ENCODE results near the gene MRLN. TPM values are rescaled to one million over a fixed set of nuclear protein-coding genes. Genes with fewer than 3 reads are reported as not detected.

MRLN gene
- total RNA-seq, 1 donor from 2014 or later, result not detected

GRCh38 chr10:59774451-59774850 is 21.2 kb upstream of the MRLN start:
- Histone ChIP-seq H2AFZ (replicated peaks) (no peak overlapping the region), H3F3A (ENCODE audit: low read depth) (no peaks in the 10 kb centered on the region), H3K27ac (no peak overlapping the region), H3K79me2 (ENCODE audit: low read depth) (no peaks in the 10 kb centered on the region), H3K4me3 (no peak overlapping the region), H4K20me1 (ENCODE audit: low read depth) (no peaks in the 10 kb centered on the region), H3K9me3 (ENCODE audit: low read depth) (peaks cover 2% of the 10 kb centered on the region), H3K4me2 (no peak overlapping the region), H3K4me1 (no peaks in the 10 kb centered on the region), H3K9ac (no peak overlapping the region), H3K27me3 (no peaks in the 10 kb centered on the region), H3K36me3 (no peaks in the 10 kb centered on the region)
- Mint-ChIP-seq H3K36me3 (no peaks in the 10 kb centered on the region), H3K27me3 (ENCODE audit: insufficient read depth, low read depth) (peaks cover 2% of the 10 kb centered on the region), H3K27ac (no peak overlapping the region), H3K9me3 (peaks cover 39% of the 10 kb centered on the region), H3K4me1 (no peaks in the 10 kb centered on the region), H3K4me3 (no peak overlapping the region)
- no peak for DNase-seq (ENCODE audit: low spot score)
- TF ChIP-seq EZH2phosphoT487 (IDR thresholded peaks at IDR 0.05) (no peak), EZH2 (IDR thresholded peaks at IDR 0.05) (no peak)
- TF ChIP-seq, protein P1, sequence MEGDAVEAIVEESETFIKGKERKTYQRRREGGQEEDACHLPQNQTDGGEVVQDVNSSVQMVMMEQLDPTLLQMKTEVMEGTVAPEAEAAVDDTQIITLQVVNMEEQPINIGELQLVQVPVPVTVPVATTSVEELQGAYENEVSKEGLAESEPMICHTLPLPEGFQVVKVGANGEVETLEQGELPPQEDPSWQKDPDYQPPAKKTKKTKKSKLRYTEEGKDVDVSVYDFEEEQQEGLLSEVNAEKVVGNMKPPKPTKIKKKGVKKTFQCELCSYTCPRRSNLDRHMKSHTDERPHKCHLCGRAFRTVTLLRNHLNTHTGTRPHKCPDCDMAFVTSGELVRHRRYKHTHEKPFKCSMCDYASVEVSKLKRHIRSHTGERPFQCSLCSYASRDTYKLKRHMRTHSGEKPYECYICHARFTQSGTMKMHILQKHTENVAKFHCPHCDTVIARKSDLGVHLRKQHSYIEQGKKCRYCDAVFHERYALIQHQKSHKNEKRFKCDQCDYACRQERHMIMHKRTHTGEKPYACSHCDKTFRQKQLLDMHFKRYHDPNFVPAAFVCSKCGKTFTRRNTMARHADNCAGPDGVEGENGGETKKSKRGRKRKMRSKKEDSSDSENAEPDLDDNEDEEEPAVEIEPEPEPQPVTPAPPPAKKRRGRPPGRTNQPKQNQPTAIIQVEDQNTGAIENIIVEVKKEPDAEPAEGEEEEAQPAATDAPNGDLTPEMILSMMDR (IDR thresholded peaks at IDR 0.05), result no peak

- H3K4me1 Mint-ChIP-seq, result no peaks in the 10 kb centered on the region
- Histone ChIP-seq H3K27me3 (no peaks in the 10 kb centered on the region), H3K4me3 (no peak overlapping the region)
Observed at GRCh38 chr10:59773088-59773487, 19.8 kb upstream of the MRLN start.

GRCh38 chr10:59771162-59771807 is 18.0 kb upstream of the MRLN start:
- no peaks in the 10 kb centered on the region for H3F3A ChIP-seq (ENCODE audit: low read depth)
- Mint-ChIP-seq H3K27me3 (ENCODE audit: insufficient read depth, low read depth) (peaks cover 2% of the 10 kb centered on the region), H3K36me3 (no peaks in the 10 kb centered on the region), H3K4me1 (no peaks in the 10 kb centered on the region), H3K9me3 (peaks cover 23% of the 10 kb centered on the region), H3K27ac (no peak overlapping the region), H3K4me3 (no peak overlapping the region)
- DNase-seq (ENCODE audit: low spot score), result no peak
- peaks cover 2% of the 10 kb centered on the region for H3K9me3 ChIP-seq (ENCODE audit: low read depth)
- no peaks in the 10 kb centered on the region for H3K79me2 ChIP-seq (ENCODE audit: low read depth)
- no peaks in the 10 kb centered on the region for H3K36me3 ChIP-seq
- H2AFZ ChIP-seq (replicated peaks), result no peak overlapping the region
- H3K4me1 ChIP-seq, result no peaks in the 10 kb centered on the region
- H4K20me1 ChIP-seq (ENCODE audit: low read depth), result no peaks in the 10 kb centered on the region
- H3K27me3 ChIP-seq, result no peaks in the 10 kb centered on the region
- H3K27ac ChIP-seq, result no peak overlapping the region
- no peak overlapping the region for H3K4me3 ChIP-seq
- TF ChIP-seq, protein P1 (IDR thresholded peaks at IDR 0.05), result no peak
- TF ChIP-seq EZH2phosphoT487 (IDR thresholded peaks at IDR 0.05) (no peak), EZH2 (IDR thresholded peaks at IDR 0.05) (no peak)
- H3K9ac ChIP-seq, result no peak overlapping the region
- no peak overlapping the region for H3K4me2 ChIP-seq

More at GRCh38 chr10:59773088-59773487, 19.8 kb upstream of the MRLN start:
- Histone ChIP-seq H3K4me2 (no peak overlapping the region), H3F3A (ENCODE audit: low read depth) (no peaks in the 10 kb centered on the region), H3K79me2 (ENCODE audit: low read depth) (no peaks in the 10 kb centered on the region), H2AFZ (replicated peaks) (no peak overlapping the region), H3K27ac (no peak overlapping the region), H3K4me1 (no peaks in the 10 kb centered on the region), H3K9me3 (ENCODE audit: low read depth) (peaks cover 2% of the 10 kb centered on the region), H4K20me1 (ENCODE audit: low read depth) (no peaks in the 10 kb centered on the region), H3K36me3 (no peaks in the 10 kb centered on the region), H3K9ac (no peak overlapping the region)
- Mint-ChIP-seq H3K36me3 (no peaks in the 10 kb centered on the region), H3K27me3 (ENCODE audit: insufficient read depth, low read depth) (peaks cover 2% of the 10 kb centered on the region), H3K4me3 (no peak overlapping the region), H3K27ac (no peak overlapping the region), H3K9me3 (peaks cover 35% of the 10 kb centered on the region)
- TF ChIP-seq EZH2phosphoT487 (IDR thresholded peaks at IDR 0.05), result no peak
- TF ChIP-seq, protein P1 (IDR thresholded peaks at IDR 0.05), result no peak
- TF ChIP-seq EZH2 (IDR thresholded peaks at IDR 0.05), result no peak
- no peak for DNase-seq (ENCODE audit: low spot score)

Data from neural progenitor cell (in vitro differentiated cells).